GM19452 (cell line): ENCODE results near the gene CCDC192.

Experiments
- ATAC-seq: cut with Tn5 transposase; IDR thresholded peaks from one replicate; pipeline ENCODE4 v1.9.1; 2021; ENCODE audit not compliant: unreplicated experiment

The CCDC192 gene

GRCh38 chr5:127872494-127872893 lies 169.3 kb downstream of the CCDC192 start:
- ATAC-seq = no peak

GRCh38 chr5:127875235-127876021 lies 172.2 kb downstream of the CCDC192 start:
- peak; percentile 90 for ATAC-seq

- ATAC-seq = no peak
Observed at GRCh38 chr5:127876384-127876783, 173.2 kb downstream of the CCDC192 start.

GRCh38 chr5:127878174-127878750 lies 175.1 kb downstream of the CCDC192 start:
- no peak for ATAC-seq

- no peak for ATAC-seq
Observed at GRCh38 chr5:127884416-127884815, 181.2 kb downstream of the CCDC192 start.

- ATAC-seq = no peak
Observed at GRCh38 chr5:127885176-127885575, 182.0 kb downstream of the CCDC192 start.

GRCh38 chr5:127886081-127886480 lies 182.9 kb downstream of the CCDC192 start:
- ATAC-seq = no peak

- ATAC-seq = no peak
Observed at GRCh38 chr5:127887282-127887681, 184.1 kb downstream of the CCDC192 start.

GRCh38 chr5:127891942-127892341 lies 188.8 kb downstream of the CCDC192 start:
- ATAC-seq = no peak

- no peak for ATAC-seq
Observed at GRCh38 chr5:127892467-127893207, 189.4 kb downstream of the CCDC192 start.

GRCh38 chr5:127893232-127893631 lies 190.0 kb downstream of the CCDC192 start:
- ATAC-seq = no peak

- ATAC-seq = no peak
Observed at GRCh38 chr5:127894461-127894860, 191.3 kb downstream of the CCDC192 start.

GRCh38 chr5:127898551-127899213 lies 195.5 kb downstream of the CCDC192 start:
- ATAC-seq = no peak

- no peak for ATAC-seq
Observed at GRCh38 chr5:127899214-127899610, 196.0 kb downstream of the CCDC192 start.

GRCh38 chr5:127906562-127907204 lies 203.5 kb downstream of the CCDC192 start:
- peak; percentile 43 for ATAC-seq

GRCh38 chr5:127907907-127908306 lies 204.7 kb downstream of the CCDC192 start:
- no peak for ATAC-seq

GRCh38 chr5:127909066-127909465 lies 205.9 kb downstream of the CCDC192 start:
- ATAC-seq = peak; percentile 86

- ATAC-seq = no peak
Observed at GRCh38 chr5:127909821-127910220, 206.6 kb downstream of the CCDC192 start.

GRCh38 chr5:127910307-127910956 lies 207.2 kb downstream of the CCDC192 start:
- no peak for ATAC-seq

- ATAC-seq = no peak
Observed at GRCh38 chr5:127911619-127912018, 208.4 kb downstream of the CCDC192 start.
